Measurements from ENCODE around the gene UBE2C. TPM values are rescaled to one million over a fixed set of nuclear protein-coding genes. Genes with fewer than 3 reads are reported as not detected.

UBE2C gene
- total and polyA plus RNA-seq, 5 donors: 0.25 to 2.1 (median 1.3) TPM; not detected in 1

GRCh38 chr20:45798935-45799642 lies 13.4 kb upstream of the UBE2C start:
- Histone ChIP-seq H3K27me3 (ENCODE audit: control insufficient read depth, insufficient read depth) (no peaks in the 10 kb centered on the region), H3K27ac (ENCODE audit: low read length) (peak overlapping the region; percentile 43), H3K9me3 (ENCODE audit: control insufficient read depth, low read length) (no peaks in the 10 kb centered on the region), H3K4me1 (ENCODE audit: control insufficient read depth, insufficient read depth, low read length) (no peaks in the 10 kb centered on the region), H3K4me3 (ENCODE audit: low read length) (no peak overlapping the region)
- intact Hi-C loops (cut with DNase I): loop anchor here in 1 of 4 donors (10.0 kb wide), 1 partner anchor 166 kb away; no protein-coding TSS in a partner anchor
- DNase-seq (peak; percentile 47 to 77 (median 66)), ATAC-seq (peak; percentile 80 to 83)
- 31% methylated on average over 4 of the region's 4 CpGs for WGBS

GRCh38 chr20:45801851-45802250 lies 10.6 kb upstream of the UBE2C start:
- DNase-seq: no peak
- Histone ChIP-seq H3K27me3 (ENCODE audit: control insufficient read depth, insufficient read depth) (no peaks in the 10 kb centered on the region), H3K4me1 (ENCODE audit: control insufficient read depth, insufficient read depth, low read length) (no peaks in the 10 kb centered on the region), H3K4me3 (ENCODE audit: low read length) (no peak overlapping the region), H3K27ac (ENCODE audit: low read length) (no peak overlapping the region), H3K9me3 (ENCODE audit: control insufficient read depth, low read length) (no peaks in the 10 kb centered on the region)
- 80% methylated on average over 7 of the region's 7 CpGs for WGBS
- no peak for ATAC-seq
- intact Hi-C loops (cut with DNase I): loop anchor here in 1 of 4 donors (10.0 kb wide), 1 partner anchor 163 kb away; no protein-coding TSS in a partner anchor

GRCh38 chr20:45810191-45810970 lies 2.1 kb upstream of the UBE2C start:
- Histone ChIP-seq H3K27me3 (ENCODE audit: control insufficient read depth, insufficient read depth) (no peaks in the 10 kb centered on the region), H3K4me1 (ENCODE audit: control insufficient read depth, insufficient read depth, low read length) (no peaks in the 10 kb centered on the region), H3K4me3 (ENCODE audit: low read length) (no peak overlapping the region), H3K27ac (ENCODE audit: low read length) (no peak overlapping the region), H3K9me3 (ENCODE audit: control insufficient read depth, low read length) (no peaks in the 10 kb centered on the region)
- WGBS: 89% methylated on average over 8 of the region's 8 CpGs
- DNase-seq: no peak
- intact Hi-C loops (cut with DNase I): no loop called here
- no peak for ATAC-seq

- intact Hi-C loops (cut with DNase I): no loop called here
- WGBS: 5% methylated on average over 11 of the region's 11 CpGs
- no peaks in the 10 kb centered on the region for H3K4me1 ChIP-seq (ENCODE audit: control insufficient read depth, insufficient read depth, low read length)
- H3K27ac ChIP-seq (ENCODE audit: low read length): no peak overlapping the region
- DNase-seq (no peak), ATAC-seq (no peak)
- H3K4me3 ChIP-seq (ENCODE audit: low read length): peak overlapping the region; percentile 57
- no peaks in the 10 kb centered on the region for H3K9me3 ChIP-seq (ENCODE audit: control insufficient read depth, low read length)
- no peaks in the 10 kb centered on the region for H3K27me3 ChIP-seq (ENCODE audit: control insufficient read depth, insufficient read depth)
These were observed 529 bp downstream of the UBE2C start for GRCh38 chr20:45813006-45813340.

- WGBS: 61% methylated on average over 7 of the region's 7 CpGs
- intact Hi-C loops (cut with DNase I): no loop called here
- H3K27ac ChIP-seq (ENCODE audit: low read length): no peak overlapping the region
- H3K4me1 ChIP-seq (ENCODE audit: control insufficient read depth, insufficient read depth, low read length): no peaks in the 10 kb centered on the region
- H3K27me3 ChIP-seq (ENCODE audit: control insufficient read depth, insufficient read depth): no peaks in the 10 kb centered on the region
- DNase-seq: no peak
- H3K4me3 ChIP-seq (ENCODE audit: low read length): no peak overlapping the region
- no peaks in the 10 kb centered on the region for H3K9me3 ChIP-seq (ENCODE audit: control insufficient read depth, low read length)
- ATAC-seq: no peak
These were observed 1.0 kb downstream of the UBE2C start for GRCh38 chr20:45813489-45813888.

GRCh38 chr20:45814314-45814713 lies 1.9 kb downstream of the UBE2C start:
- intact Hi-C loops (cut with DNase I): no loop called here
- Histone ChIP-seq H3K4me1 (ENCODE audit: control insufficient read depth, insufficient read depth, low read length) (no peaks in the 10 kb centered on the region), H3K27ac (ENCODE audit: low read length) (no peak overlapping the region), H3K27me3 (ENCODE audit: control insufficient read depth, insufficient read depth) (no peaks in the 10 kb centered on the region), H3K9me3 (ENCODE audit: control insufficient read depth, low read length) (no peaks in the 10 kb centered on the region), H3K4me3 (ENCODE audit: low read length) (no peak overlapping the region)
- ATAC-seq: no peak
- DNase-seq: no peak
- WGBS: 90% methylated on average over 3 of the region's 3 CpGs

GRCh38 chr20:45816951-45817350 lies 4.5 kb downstream of the UBE2C start:
- H3K27me3 ChIP-seq (ENCODE audit: control insufficient read depth, insufficient read depth): no peaks in the 10 kb centered on the region
- 96% methylated on average over 3 of the region's 3 CpGs for WGBS
- no peaks in the 10 kb centered on the region for H3K4me1 ChIP-seq (ENCODE audit: control insufficient read depth, insufficient read depth, low read length)
- DNase-seq: no peak
- intact Hi-C loops (cut with DNase I): no loop called here
- no peaks in the 10 kb centered on the region for H3K9me3 ChIP-seq (ENCODE audit: control insufficient read depth, low read length)
- H3K27ac ChIP-seq (ENCODE audit: low read length): no peak overlapping the region
- H3K4me3 ChIP-seq (ENCODE audit: low read length): no peak overlapping the region
- no peak for ATAC-seq

- ATAC-seq (no peak), DNase-seq (no peak)
- H3K9me3 ChIP-seq (ENCODE audit: control insufficient read depth, low read length): no peaks in the 10 kb centered on the region
- no peaks in the 10 kb centered on the region for H3K4me1 ChIP-seq (ENCODE audit: control insufficient read depth, insufficient read depth, low read length)
- WGBS: 59% methylated on average over 9 of the region's 9 CpGs
- intact Hi-C loops (cut with DNase I): no loop called here
- H3K4me3 ChIP-seq (ENCODE audit: low read length): no peak overlapping the region
- H3K27me3 ChIP-seq (ENCODE audit: control insufficient read depth, insufficient read depth): no peaks in the 10 kb centered on the region
- H3K27ac ChIP-seq (ENCODE audit: low read length): peak overlapping the region; percentile 31
These were observed 5.1 kb downstream of the UBE2C start for GRCh38 chr20:45817376-45818194.

GRCh38 chr20:45818239-45818638 lies 5.8 kb downstream of the UBE2C start:
- H3K27me3 ChIP-seq (ENCODE audit: control insufficient read depth, insufficient read depth): no peaks in the 10 kb centered on the region
- peaks cover 3% of the 10 kb centered on the region for H3K4me1 ChIP-seq (ENCODE audit: control insufficient read depth, insufficient read depth, low read length)
- DNase-seq (no peak), ATAC-seq (no peak)
- intact Hi-C loops (cut with DNase I): no loop called here
- no peak overlapping the region for H3K27ac ChIP-seq (ENCODE audit: low read length)
- H3K4me3 ChIP-seq (ENCODE audit: low read length): no peak overlapping the region
- H3K9me3 ChIP-seq (ENCODE audit: control insufficient read depth, low read length): no peaks in the 10 kb centered on the region
- WGBS: 68% methylated on average over 3 of the region's 3 CpGs

GRCh38 chr20:45819466-45819865 lies 7.0 kb downstream of the UBE2C start:
- no peaks in the 10 kb centered on the region for H3K27me3 ChIP-seq (ENCODE audit: control insufficient read depth, insufficient read depth)
- no peak overlapping the region for H3K27ac ChIP-seq (ENCODE audit: low read length)
- peaks cover 3% of the 10 kb centered on the region for H3K4me1 ChIP-seq (ENCODE audit: control insufficient read depth, insufficient read depth, low read length)
- no peaks in the 10 kb centered on the region for H3K9me3 ChIP-seq (ENCODE audit: control insufficient read depth, low read length)
- no peak for DNase-seq
- ATAC-seq: no peak
- intact Hi-C loops (cut with DNase I): no loop called here
- 95% methylated on average over 4 of the region's 4 CpGs for WGBS
- H3K4me3 ChIP-seq (ENCODE audit: low read length): no peak overlapping the region

- Histone ChIP-seq H3K9me3 (ENCODE audit: control insufficient read depth, low read length) (no peaks in the 10 kb centered on the region), H3K4me1 (ENCODE audit: control insufficient read depth, insufficient read depth, low read length) (peaks cover 7% of the 10 kb centered on the region), H3K27me3 (ENCODE audit: control insufficient read depth, insufficient read depth) (no peaks in the 10 kb centered on the region), H3K4me3 (ENCODE audit: low read length) (no peak overlapping the region), H3K27ac (ENCODE audit: low read length) (no peak overlapping the region)
- 75% methylated on average over 2 of the region's 2 CpGs for WGBS
- ATAC-seq: no peak
- intact Hi-C loops (cut with DNase I): loop anchor here in 1 of 4 donors (10.0 kb wide), 1 partner anchor 143 kb away; no protein-coding TSS in a partner anchor
- DNase-seq: no peak
These were observed 9.5 kb downstream of the UBE2C start for GRCh38 chr20:45821947-45822346.

Measured in right cardiac atrium (tissue), 5 donors.